Effector memory CD4-positive, alpha-beta T cell (primary cell): ENCODE data around the gene MKRN2OS.

Experiments used
- DNase-seq, 3 donors: peaks; one replicate each; pipeline ENCODE4 v3.0.0-alpha.2; 2020
- H3K27ac ChIP-seq: 2 replicates; pipeline ENCODE4 v1.7.0; 2013; ENCODE audit warnings: mild to moderate bottlenecking, low read length, moderate library complexity; ENCODE audit not compliant: insufficient read depth, poor library complexity, severe bottlenecking
- H3K27me3 ChIP-seq: replicated peaks from 2 replicates; pipeline ENCODE4 v1.7.0; 2013; ENCODE audit warnings: mild to moderate bottlenecking, low read length; ENCODE audit not compliant: insufficient read depth, control insufficient read depth, poor library complexity, severe bottlenecking
- H3K36me3 ChIP-seq: 2 replicates; pipeline ENCODE4 v1.7.0; 2013; ENCODE audit warnings: mild to moderate bottlenecking, low read length, moderate library complexity; ENCODE audit not compliant: control insufficient read depth, insufficient read depth
- H3K4me1 ChIP-seq: 2 replicates; pipeline ENCODE4 v1.7.0; 2013; ENCODE audit warnings: low read length, mild to moderate bottlenecking; ENCODE audit not compliant: control insufficient read depth, insufficient read depth, poor library complexity, severe bottlenecking
- H3K4me3 ChIP-seq: 2 replicates; pipeline ENCODE4 v1.7.0; 2013; ENCODE audit warnings: low read length, low read depth, mild to moderate bottlenecking; ENCODE audit not compliant: insufficient read depth, poor library complexity, severe bottlenecking
- H3K9me3 ChIP-seq: 2 replicates; pipeline ENCODE4 v1.7.0; 2013; ENCODE audit warnings: mild to moderate bottlenecking, low read length, moderate library complexity; ENCODE audit not compliant: control insufficient read depth

The MKRN2OS gene

DNA sequence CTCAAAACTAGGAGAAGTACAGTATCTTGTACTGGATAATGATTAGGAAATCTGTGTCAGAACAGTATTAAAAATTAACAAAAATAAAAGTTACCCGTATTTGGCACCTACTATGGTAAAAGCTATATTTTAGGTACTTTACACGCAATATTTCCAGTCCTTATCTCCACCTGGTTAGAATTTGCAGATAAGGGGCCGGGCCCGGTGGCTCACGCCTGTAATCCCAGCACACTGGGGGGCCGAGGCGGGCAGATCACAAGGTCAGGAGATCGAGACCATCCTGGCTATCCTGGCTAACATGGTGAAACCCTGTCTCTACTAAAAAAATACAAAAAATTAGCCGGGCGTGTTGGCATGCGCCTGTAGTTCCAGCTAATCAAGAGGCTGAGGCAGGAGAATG is 28.4 kb downstream of the MKRN2OS start:
- Histone ChIP-seq H3K27me3 (no peaks in the 10 kb centered on the region), H3K36me3 (no peaks in the 10 kb centered on the region), H3K4me3 (no peak overlapping the region), H3K9me3 (no peaks in the 10 kb centered on the region), H3K27ac (no peak overlapping the region), H3K4me1 (no peaks in the 10 kb centered on the region)
- no peak for DNase-seq

DNA sequence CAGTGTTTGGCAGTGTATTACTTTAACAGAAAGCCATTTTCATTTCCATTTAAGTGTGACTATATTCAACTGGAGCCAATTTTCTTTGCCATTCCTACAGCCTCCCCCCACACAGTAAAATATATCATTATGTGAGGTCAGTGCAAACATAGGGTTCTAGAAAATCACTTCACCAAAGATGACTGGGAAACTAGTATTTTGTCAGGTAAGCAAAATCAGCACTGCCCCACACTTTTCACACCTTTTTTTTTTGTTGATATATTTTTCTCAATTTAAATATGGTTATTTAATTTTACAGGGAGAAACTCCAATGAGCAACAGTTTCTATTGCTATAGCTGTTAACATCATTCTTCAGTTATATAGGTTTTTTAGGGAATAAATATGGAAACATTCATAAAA is 29.7 kb downstream of the MKRN2OS start:
- Histone ChIP-seq H3K4me3 (no peak overlapping the region), H3K27me3 (no peaks in the 10 kb centered on the region), H3K36me3 (no peaks in the 10 kb centered on the region), H3K27ac (no peak overlapping the region), H3K4me1 (no peaks in the 10 kb centered on the region), H3K9me3 (no peaks in the 10 kb centered on the region)
- DNase-seq, result no peak

DNA sequence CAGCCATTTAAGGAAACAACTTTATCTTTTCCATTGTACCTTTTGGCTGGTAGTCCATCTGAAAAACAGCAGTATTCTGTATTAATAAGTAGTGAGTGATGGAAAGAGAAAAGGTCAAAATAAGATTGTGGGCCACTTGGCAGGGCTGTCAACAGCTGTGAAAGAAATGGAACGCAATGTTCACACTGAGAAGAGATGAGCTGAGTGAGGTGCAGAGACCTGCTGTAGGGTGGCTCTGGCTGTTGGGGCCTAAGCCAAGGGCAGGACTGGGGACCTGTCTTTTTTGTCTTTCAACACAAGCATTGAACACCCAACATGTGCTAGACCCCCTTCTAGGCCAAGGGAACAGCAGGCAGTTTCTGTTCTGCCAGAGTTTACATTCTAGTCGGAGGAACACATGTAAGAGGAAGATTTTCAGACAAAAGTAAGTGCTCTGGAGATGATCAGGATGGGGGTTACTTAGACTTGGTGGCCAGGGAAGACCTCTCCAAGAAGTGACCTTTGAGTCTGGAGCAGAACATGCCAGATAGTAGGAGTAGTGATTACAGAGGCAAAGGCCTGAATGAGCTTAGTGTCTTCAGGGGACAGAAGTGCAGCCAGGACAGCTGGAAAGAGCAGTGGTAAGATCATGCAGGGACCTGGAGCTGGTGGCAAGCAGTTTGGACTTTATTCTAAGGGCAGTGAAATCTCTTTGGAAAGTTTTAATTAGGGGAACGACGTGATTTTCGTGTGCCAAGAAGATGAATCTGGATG is 31.4 kb downstream of the MKRN2OS start:
- H3K4me3 ChIP-seq, result no peak overlapping the region
- DNase-seq, result no peak
- no peaks in the 10 kb centered on the region for H3K4me1 ChIP-seq
- no peaks in the 10 kb centered on the region for H3K36me3 ChIP-seq
- no peaks in the 10 kb centered on the region for H3K27me3 ChIP-seq
- no peaks in the 10 kb centered on the region for H3K9me3 ChIP-seq
- H3K27ac ChIP-seq, result no peak overlapping the region

DNA sequence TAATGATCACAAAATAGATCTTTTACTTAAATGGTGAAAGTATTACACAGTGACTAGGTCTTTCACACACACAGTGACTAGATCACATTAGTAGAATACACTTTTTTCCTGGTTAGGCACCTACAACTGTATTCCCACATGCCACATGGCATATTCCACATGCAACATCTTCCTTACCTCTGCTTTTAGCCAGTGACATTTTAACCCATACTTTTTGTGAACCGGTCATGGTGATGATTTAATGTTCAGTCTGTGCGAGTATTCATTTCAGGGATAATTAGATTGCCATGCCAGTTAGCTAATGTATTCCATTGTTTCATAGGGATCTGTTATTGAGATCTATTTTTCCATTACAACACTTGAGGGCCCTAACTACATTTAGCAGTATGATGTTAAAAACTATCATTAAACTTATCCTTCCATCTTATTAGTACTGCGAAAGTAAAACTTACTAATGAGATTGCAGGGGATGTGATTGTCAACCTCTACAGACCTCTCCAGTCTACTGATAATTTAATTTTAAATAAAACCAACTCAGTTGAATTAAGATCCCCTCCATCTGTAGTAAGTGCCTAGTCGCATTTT is 32.7 kb downstream of the MKRN2OS start:
- no peaks in the 10 kb centered on the region for H3K27me3 ChIP-seq
- H3K4me3 ChIP-seq, result no peak overlapping the region
- no peaks in the 10 kb centered on the region for H3K4me1 ChIP-seq
- no peak overlapping the region for H3K27ac ChIP-seq
- H3K9me3 ChIP-seq, result no peaks in the 10 kb centered on the region
- no peak for DNase-seq
- no peaks in the 10 kb centered on the region for H3K36me3 ChIP-seq

DNA sequence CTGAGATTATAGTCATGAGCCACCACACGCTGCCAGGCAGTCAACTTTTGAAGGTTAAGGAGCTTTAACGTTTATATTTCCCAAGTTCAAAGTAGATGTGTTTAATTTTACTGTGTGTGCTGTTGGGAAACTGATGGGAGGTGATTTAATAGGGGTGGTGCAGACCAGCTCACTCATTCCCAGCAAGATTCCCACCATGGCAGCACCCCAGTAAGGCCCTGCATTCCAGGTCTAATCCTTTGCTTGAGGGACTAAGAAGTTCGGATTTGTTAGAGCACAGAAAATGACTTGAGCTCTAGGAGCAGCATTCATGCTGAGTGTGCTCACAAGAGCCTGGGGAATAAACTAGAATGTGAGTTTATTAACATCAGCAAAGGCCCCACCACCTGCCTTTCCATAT is 35.8 kb downstream of the MKRN2OS start:
- Histone ChIP-seq H3K36me3 (peaks cover 14% of the 10 kb centered on the region), H3K9me3 (no peaks in the 10 kb centered on the region), H3K4me3 (no peak overlapping the region), H3K27me3 (no peaks in the 10 kb centered on the region), H3K27ac (no peak overlapping the region), H3K4me1 (no peaks in the 10 kb centered on the region)
- no peak for DNase-seq

DNA sequence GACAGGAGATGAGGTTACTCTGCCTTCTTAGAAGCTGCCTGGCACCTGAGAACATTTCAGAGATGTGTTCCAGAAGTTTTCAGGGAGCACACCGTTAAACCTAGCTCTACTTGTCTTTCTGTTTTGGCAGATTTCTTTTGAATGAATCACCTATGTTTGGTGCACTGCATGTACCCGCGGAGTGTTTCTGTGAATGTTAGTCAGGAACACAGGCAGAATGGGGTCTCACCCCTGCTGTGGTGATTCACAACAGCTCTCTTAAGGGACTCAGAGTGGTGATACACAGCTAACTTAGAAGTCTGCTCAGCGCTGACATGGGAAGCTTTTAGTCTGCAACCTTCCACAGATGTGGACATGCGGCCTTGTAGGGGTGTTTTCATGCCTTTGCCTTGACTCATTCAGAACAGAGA is 37.0 kb downstream of the MKRN2OS start:
- Histone ChIP-seq H3K4me3 (no peak overlapping the region), H3K4me1 (no peaks in the 10 kb centered on the region), H3K36me3 (peaks cover 26% of the 10 kb centered on the region), H3K9me3 (no peaks in the 10 kb centered on the region), H3K27ac (no peak overlapping the region), H3K27me3 (no peaks in the 10 kb centered on the region)
- no peak for DNase-seq

DNA sequence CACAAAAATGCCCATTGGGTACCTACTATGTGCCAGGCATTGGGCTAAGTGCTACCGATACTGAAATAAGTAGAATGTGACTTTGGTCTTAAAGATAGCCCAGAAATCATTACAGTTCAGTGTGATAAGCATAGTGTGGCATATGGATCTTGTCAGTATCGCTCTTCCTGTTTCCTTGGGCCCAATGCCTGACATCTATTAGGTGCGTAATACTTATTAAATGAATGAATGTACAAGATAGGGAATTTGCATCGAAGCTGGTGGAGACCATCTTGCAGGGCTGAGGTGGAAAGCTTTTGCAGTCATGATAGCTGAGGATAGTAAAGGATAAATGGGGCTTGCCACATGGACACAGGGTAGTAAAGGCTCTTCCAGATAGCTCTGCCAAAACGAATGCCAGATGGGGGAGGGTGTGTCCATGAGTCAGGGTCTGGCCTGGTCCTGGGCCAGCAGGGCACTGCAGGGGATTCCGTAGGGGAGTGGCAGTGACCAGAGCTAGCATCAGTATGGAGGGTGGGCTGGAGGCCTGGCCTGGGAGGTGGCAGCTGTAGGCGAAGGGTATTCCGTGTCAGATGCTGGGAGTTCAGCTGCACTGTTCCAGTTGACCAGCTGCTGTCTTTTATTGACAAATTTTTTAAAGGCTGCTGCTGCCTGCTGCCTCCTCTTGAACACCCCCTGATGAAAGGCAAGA is 37.6 kb downstream of the MKRN2OS start:
- Histone ChIP-seq H3K9me3 (no peaks in the 10 kb centered on the region), H3K4me3 (no peak overlapping the region), H3K4me1 (no peaks in the 10 kb centered on the region), H3K36me3 (peaks cover 29% of the 10 kb centered on the region), H3K27me3 (no peaks in the 10 kb centered on the region), H3K27ac (no peak overlapping the region)
- no peak for DNase-seq

DNA sequence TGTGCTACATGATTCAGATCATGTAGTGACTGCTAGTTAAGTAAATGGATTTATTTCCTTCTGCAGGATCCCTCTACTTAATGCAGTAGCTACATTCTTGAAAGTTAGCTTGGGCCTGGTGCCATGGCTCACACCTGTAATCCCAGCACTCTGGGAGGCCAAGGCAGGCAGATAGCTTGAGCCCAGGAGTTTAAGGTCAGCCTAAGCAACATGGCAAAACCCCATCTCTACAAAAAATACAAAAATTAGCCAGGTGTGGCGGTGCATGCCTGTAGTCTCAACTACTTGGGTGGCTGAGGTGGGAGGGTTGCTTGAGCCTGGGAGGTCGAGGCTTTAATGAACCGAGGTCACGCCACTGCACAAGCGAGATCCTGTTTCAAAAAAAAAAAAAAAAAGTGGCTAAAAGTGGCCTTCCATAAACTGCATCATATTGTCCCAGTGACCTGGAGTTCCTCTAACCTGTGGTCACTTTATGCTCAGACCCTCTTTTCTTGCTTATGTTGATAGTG is 39.0 kb downstream of the MKRN2OS start:
- H3K27me3 ChIP-seq, result no peaks in the 10 kb centered on the region
- no peaks in the 10 kb centered on the region for H3K9me3 ChIP-seq
- H3K36me3 ChIP-seq, result peaks cover 29% of the 10 kb centered on the region
- DNase-seq, result no peak
- H3K4me1 ChIP-seq, result no peaks in the 10 kb centered on the region
- no peak overlapping the region for H3K27ac ChIP-seq
- no peak overlapping the region for H3K4me3 ChIP-seq

DNA sequence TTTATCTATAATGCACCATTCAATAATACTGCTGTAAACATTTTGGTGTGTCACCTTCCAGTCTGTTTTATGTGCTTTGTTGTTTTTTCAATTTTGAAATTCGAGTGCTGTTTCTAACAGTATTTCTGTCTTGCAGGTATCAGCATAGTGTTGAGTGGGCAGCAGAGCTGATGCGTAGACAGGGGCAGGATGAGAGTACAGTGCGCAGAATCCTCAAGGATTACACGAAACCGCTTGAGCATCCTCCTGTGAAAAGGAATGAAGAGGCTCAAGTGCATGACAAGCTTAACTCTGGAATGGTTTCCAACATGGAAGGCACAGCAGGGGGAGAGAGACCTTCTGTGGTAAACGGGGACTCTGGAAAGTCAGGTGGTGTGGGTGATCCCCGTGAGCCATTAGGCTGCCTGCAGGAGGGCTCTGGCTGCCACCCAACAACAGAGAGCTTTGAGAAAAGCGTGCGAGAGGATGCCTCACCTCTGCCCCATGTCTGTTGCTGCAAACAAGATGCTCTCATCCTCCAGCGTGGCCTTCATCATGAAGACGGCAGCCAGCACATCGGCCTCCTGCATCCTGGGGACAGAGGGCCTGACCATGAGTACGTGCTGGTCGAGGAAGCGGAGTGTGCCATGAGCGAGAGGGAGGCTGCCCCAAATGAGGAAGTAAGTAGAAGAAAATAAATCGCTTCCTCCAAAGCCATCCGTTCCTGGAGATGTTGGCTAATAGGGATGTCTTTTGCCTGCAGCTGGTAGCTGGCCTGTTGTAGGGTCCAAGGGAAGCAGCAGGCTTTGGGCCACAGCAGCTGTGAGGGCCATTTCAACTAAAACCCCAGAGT is 42.0 kb downstream of the MKRN2OS start:
- Histone ChIP-seq H3K9me3 (no peaks in the 10 kb centered on the region), H3K4me1 (no peaks in the 10 kb centered on the region), H3K36me3 (peaks cover 45% of the 10 kb centered on the region), H3K27ac (no peak overlapping the region), H3K4me3 (no peak overlapping the region), H3K27me3 (no peaks in the 10 kb centered on the region)
- DNase-seq, result no peak
